IPS DF 4.7 (cell line): Measurements from ENCODE around the gene CACNA2D1.

ENCODE experiments used
- DNase-seq: peaks from one replicate; pipeline ENCODE4 v3.0.0-alpha.2; 2013; ENCODE audit warnings: low spot score; ENCODE audit errors: extremely low read depth

Gene CACNA2D1

DNA sequence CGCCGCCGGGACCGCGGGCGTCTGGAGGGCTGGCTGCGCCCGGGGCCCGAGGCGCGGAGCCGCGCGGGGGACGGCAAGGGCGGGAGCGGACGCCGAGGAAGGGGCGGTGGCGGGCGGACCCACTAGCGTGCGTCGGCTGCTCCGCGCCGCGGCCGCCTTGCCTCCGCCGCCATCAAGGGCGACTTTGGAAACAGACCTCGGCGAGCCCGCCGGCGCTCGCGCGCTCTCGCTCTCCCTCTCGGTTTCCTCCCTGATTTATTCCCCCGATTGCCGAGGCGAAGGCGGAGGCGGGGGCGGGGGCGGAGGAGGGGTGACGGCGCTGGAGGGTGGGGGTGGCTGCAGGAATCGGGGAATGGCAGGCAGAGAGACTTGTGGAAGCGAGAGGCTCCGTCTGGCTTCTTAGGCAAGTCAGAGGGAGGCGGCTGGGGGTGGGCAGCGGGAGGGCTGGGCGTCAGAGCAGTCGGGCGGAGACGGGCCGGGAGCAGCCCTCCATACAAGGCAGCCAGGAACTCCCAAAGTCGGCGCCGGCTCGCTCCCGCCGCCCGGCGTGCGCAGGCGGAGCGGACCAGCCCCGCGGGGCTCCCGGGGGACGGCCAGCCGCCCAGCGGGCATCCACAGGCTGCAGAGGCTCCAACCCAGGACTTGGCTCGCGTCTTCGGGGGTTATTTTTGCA lies at the start of gene CACNA2D1:
Gene CACNA2D1 (minus strand): TSS at position 231 of the 673 bp plus-strand sequence.
- DNase-seq = no peak

DNA sequence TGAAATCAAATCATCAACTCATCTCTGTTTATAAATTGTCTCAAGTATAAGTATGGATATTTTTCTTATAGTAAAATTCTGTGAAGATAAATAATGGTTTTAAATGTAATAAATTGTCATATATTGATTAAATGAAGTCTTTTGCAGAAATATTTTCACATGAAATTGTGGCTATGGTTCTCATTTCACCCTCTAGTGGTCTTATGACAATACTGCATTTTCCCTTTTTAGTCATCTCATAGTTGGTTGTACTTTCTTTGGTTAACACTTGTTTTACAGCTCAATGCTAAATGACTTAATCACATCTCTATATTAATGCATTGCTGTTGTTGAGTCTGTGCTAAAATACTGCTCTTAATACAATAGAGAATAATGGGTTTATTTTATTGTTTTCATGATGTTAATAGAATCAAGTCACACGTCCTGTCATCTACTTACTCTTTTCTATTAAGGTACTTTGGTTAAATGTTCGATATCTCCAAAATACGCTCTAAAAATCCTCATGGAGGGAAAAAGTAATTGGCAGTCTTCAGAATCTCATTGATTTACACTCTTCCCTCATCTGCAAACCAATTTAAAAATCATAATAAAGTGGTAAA lies 38.0 kb upstream of the CACNA2D1 start:
- DNase-seq = no peak

DNA sequence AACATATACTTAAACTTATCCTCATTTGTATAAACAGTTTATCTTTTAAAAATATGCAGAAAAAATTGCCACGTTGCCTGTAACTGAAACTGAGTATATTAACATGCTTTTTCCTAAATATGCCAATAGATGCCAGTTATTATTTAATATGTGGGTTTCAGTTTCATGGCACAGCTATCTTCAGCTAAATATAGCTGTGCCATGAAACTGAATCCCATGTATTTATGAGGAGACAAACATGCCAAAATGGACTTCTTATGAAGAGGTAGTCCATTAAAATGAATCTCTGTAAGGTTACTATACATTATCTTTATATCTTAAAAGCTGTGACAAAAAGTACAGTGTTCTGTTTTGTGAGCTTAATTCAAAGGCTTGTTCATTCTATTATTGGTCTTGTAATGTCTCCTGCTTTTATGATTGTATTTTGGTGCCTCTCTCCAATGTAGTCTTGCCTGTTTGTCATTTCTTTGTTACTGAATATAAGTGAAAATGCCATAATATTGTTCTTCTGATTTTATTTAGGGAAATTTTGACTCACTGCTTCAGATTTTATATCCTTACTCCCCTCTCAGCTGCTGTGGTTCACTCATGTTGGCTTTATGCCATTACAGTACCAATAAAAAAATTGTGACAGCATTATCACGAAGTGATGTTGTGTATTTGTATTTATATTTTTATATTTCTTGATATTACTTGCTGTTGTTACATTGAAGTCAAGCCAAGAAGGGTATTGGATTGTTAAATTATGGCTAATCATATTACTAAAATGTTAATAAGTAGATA lies 34.3 kb upstream of the CACNA2D1 start:
- no peak for DNase-seq

- DNase-seq = no peak
Measured at GRCh38 chr7:82472966-82473365, 29.4 kb upstream of the CACNA2D1 start.

DNA sequence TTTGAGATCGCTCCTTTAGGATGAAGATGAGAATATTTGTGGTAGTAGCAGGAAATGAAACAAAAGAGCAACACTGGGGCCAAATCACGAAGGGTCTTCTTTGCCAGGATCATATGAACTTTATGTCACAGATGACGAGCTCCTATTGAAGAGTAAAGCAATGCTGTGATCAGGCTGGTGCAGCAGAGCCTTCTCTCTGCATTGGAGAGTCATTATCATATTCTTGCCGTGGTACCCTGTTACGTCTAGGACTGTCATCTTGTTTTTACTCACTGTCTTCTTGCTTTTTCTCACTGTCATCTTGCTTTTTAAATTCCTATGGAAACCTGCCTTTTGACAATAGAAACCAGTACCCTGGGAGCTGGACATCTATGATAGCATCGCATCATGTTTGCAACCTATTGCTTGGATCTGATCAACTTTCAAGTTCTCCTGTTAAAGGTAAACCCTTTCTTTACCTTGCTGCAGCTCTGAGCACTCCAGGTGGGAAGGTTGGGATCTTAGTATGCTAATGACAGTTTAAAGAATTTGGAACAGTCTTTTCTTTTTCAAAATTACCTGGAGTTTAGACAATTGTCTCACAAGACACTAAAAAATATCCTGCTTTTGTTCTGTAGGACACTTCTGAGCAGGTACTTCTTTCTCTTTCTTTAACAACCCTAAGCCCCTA lies 27.9 kb upstream of the CACNA2D1 start:
- no peak for DNase-seq

DNA sequence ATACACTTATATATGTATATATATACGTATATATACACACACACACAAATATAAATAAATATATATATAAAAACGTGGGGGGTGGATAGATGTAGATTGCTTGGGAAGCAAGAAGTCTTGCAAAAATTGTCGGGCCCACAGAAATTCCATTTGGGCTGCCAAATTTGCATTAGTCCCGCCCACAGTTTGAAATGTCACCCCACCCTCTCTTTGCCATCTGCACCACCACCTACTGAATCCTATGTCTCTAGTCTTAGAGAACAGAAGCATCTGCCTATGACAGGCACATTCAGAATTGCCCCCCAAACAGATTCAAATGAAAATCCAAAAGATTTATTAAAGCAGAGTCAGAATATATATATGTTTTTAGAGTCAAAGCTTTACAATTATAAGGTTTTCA lies 25.6 kb upstream of the CACNA2D1 start:
- DNase-seq = no peak

- no peak for DNase-seq
Measured at GRCh38 chr7:82468435-82468834, 24.9 kb upstream of the CACNA2D1 start.

DNA sequence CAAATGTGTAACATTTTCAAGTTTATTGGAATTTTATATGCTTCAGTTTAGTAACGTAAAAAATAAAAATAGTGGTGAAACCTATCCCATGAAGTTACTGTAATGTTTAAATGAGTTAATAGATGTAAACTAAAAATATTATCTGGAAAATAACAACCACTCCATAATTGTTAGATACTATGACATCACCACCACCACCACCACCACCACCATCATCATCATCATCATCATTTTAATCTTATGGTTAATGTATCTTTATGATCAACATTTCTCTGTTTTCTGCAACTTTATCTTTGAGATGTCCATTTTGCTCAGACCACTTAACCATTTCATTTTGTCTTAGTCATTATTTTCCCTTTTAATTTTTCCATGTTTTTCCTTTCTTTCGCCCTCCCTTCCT lies 23.4 kb upstream of the CACNA2D1 start:
- no peak for DNase-seq

DNA sequence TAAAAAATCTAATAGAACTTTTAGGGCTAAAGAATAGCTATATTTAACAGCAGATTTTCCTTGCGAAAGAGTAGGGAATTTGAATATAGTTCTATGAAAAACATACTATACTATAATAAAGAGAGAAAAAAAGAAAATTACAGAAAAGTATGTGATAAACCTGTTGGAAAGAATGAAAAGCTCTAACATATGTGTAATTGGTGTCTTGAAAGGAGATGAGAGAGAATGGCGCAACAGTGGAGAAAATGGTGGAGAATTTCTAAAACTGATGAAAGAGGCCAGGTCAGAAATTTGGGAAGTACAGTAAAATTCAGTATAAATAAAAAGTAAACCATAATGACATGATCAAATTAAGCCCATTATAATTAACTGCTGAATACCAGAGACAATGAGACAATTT lies 20.8 kb upstream of the CACNA2D1 start:
- no peak for DNase-seq

- no peak for DNase-seq
Measured at GRCh38 chr7:82455295-82455694, 11.7 kb upstream of the CACNA2D1 start.

GRCh38 chr7:82450759-82451158 lies 7.2 kb upstream of the CACNA2D1 start:
- no peak for DNase-seq

GRCh38 chr7:82449910-82450309 lies 6.3 kb upstream of the CACNA2D1 start:
- no peak for DNase-seq

GRCh38 chr7:82446897-82447296 lies 3.3 kb upstream of the CACNA2D1 start:
- no peak for DNase-seq

DNA sequence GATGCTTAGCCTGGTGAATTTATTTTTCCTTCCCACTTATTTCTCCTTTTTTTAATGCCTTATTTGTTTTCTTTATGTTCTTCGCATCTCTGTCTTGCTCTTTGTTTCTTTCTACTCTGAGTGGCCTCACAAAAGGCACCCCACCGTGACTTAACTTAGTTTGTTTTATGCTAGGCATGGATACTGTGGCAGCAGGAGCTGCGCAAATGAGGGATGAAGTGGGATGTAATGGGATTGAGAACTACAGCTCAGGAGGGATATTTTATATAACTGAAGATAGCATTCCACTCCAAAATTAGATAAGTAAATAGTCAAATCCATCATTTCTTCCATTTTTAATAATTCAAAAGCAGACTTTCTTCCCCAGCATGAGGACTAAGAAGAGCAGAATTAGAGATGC lies 1.7 kb upstream of the CACNA2D1 start:
- no peak for DNase-seq

DNA sequence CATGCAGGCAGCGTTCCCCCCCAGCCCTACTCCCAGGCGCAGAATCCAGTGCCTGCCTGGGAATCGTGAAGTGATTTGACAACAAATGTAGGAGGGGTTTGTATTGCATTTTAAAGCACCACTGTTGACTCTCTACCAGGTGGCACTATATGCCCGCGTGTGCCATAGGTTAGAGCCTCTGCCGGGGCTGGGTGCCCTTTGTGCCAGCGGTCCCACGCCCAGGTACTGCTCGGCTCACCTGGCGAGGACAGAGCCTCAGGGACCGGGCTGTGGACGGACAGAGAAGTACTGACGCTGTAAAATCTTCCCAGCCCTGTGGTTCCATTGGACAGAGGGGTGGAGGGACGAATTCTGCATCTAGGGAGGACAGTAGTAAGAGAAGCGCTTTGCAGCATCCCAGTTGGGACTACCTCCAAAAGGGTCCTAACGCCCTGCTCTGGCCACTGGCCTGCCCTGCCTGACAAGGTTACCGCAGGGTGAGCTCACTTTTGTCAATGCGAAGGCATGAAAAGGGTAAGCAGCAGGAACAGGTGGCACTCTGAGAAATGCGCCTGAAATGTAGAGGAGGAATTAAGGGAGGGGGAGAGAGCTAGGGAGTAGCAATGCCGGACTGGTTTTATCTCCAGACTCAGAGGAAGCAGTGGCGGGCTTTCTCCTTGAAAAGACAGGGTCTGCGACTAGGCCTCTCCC lies 788 bp upstream of the CACNA2D1 start:
- no peak for DNase-seq

- DNase-seq = no peak
Measured at GRCh38 chr7:82443036-82443546, 486 bp downstream of the CACNA2D1 start.

- DNase-seq = no peak
Measured at GRCh38 chr7:82442492-82443035, 1.0 kb downstream of the CACNA2D1 start.

DNA sequence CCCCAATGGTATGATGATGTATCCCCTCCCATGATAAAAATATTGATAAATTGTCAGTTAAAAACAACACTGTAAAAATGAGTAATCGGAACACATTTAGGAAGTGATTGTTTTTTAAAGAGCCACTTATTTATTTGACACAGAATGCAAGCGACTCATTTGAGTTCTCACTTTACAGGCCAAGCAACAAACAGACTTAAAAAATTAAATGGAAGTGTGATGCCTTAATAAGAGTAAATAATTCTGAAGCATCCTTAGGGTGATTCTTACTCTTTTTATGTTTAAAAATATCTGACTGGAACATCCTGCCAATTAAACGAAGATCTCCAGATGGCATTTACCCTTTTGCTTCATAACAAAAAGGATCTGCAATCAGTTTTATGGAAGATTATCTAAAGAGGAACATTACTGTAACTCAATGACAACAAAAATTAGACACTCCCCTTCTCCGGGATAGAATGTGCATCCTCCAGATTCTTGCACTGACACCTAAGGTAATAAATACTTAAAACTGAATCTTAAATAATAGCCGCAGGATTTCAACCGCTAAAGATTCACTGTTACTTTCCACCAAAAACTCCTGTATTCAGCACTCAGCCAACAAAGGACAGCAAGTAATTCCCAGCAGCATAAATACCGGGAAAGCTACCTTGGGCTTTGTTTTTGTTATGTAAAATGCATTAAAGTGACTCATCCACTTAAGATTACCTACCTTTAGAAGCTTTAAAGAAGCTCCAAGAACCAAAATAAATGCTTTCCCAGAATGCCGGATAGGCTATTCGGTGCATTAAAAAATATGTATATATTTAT lies 1.7 kb downstream of the CACNA2D1 start:
- no peak for DNase-seq

- no peak for DNase-seq
Measured at GRCh38 chr7:82438521-82438920, 5.1 kb downstream of the CACNA2D1 start.

- no peak for DNase-seq
Measured at GRCh38 chr7:82435769-82436168, 7.8 kb downstream of the CACNA2D1 start.
